Testis (tissue), 3 donors: ENCODE results near the gene LOXL3. TPM values are rescaled to one million over a fixed set of nuclear protein-coding genes. Genes with fewer than 3 reads are reported as not detected.

Experiments used
- DNase-seq: peaks from one replicate; pipeline ENCODE4 v3.0.0-alpha.2; 2019
- H3K27ac ChIP-seq, 2 donors: fragments of 200-600 bp; sonication (generic); one replicate each; pipeline ENCODE4 v1.5.1; 2019
- H3K27me3 ChIP-seq: fragments of 200-600 bp; sonication (generic); one replicate; pipeline ENCODE4 v1.5.1; 2019
- H3K36me3 ChIP-seq: fragments of 200-600 bp; sonication (generic); one replicate; pipeline ENCODE4 v1.5.1; 2017; ENCODE audit warnings: low read depth; ENCODE audit errors: missing control alignments
- H3K4me1 ChIP-seq: fragments of 200-600 bp; sonication (generic); one replicate; pipeline ENCODE4 v1.5.1; 2019
- H3K4me3 ChIP-seq, 2 donors: fragments of 200-600 bp; sonication (generic); one replicate each; pipeline ENCODE4 v1.5.1; 2017 to 2019
- H3K9me3 ChIP-seq: fragments of 200-600 bp; sonication (generic); one replicate; pipeline ENCODE4 v1.5.1; 2017
- POLR2A ChIP-seq: fragments of 450-650 bp; IDR thresholded peaks from one replicate; pipeline ENCODE4 v1.6.1; 2017; ENCODE audit warnings: antibody characterized with exemption, mild to moderate bottlenecking, moderate library complexity
- WGBS, 2 donors: methylation state at CpG; one replicate each; pipeline ENCODE4 v1.1.5; 2018; 5-methylcytosine and 5-hydroxymethylcytosine counted together
- intact Hi-C: fragments of 100-400 bp; cut with DNase I; formaldehyde crosslinking; loops from one replicate; pipeline ENCODE4 v1.15.1; 2023; ENCODE audit warnings: low total_unique reads
- polyA plus RNA-seq: library from polyadenylated mRNA; stranded (reverse); fragments of 350-450 nt; fragmentation: Illumina TruSeq; extraction: RNeasy Lipid Tissue Mini Kit (QIAGEN cat#74804); gene quantifications from one replicate; pipeline ENCODE4 v1.2.3, GENCODE V29; 2014; ENCODE audit warnings: low read depth, low replicate concordance; ENCODE audit not compliant: insufficient read depth
- total RNA-seq, 2 donors: library from RNA; depleted of rRNA; stranded (reverse); fragments of >200 nt; gene quantifications; one replicate each; pipeline ENCODE4 v1.2.3, GENCODE V29; 2016
- TF ChIP-seq, protein P1 (sequence below), 3 experiments: fragments of 450-650 bp in 2 of 3; fragments of 200-600 bp in 1 of 3; sonication (generic) in 1 of 3; IDR thresholded peaks; one replicate each; pipeline ENCODE4 v1.5.1; 2016 to 2019; ENCODE audit warnings: antibody characterized with exemption in 3 of 3, mild to moderate bottlenecking in 2 of 3, moderate library complexity in 1 of 3

LOXL3 gene
- total and polyA plus RNA-seq, 3 donors from 2014 or later: 10.5 to 15.2 (median 13.1) TPM

GRCh38 chr2:74501335-74502071 is 52.2 kb downstream of the LOXL3 start:
- no peak overlapping the region for H3K4me3 ChIP-seq
- TF ChIP-seq, protein P1, sequence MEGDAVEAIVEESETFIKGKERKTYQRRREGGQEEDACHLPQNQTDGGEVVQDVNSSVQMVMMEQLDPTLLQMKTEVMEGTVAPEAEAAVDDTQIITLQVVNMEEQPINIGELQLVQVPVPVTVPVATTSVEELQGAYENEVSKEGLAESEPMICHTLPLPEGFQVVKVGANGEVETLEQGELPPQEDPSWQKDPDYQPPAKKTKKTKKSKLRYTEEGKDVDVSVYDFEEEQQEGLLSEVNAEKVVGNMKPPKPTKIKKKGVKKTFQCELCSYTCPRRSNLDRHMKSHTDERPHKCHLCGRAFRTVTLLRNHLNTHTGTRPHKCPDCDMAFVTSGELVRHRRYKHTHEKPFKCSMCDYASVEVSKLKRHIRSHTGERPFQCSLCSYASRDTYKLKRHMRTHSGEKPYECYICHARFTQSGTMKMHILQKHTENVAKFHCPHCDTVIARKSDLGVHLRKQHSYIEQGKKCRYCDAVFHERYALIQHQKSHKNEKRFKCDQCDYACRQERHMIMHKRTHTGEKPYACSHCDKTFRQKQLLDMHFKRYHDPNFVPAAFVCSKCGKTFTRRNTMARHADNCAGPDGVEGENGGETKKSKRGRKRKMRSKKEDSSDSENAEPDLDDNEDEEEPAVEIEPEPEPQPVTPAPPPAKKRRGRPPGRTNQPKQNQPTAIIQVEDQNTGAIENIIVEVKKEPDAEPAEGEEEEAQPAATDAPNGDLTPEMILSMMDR (IDR thresholded peaks at IDR 0.05): no peak
- TF ChIP-seq POLR2A: no peak
- DNase-seq: no peak
- peaks cover 4% of the 10 kb centered on the region for H3K36me3 ChIP-seq
- intact Hi-C loops: no loop called here
- no peak overlapping the region for H3K27ac ChIP-seq
- H3K27me3 ChIP-seq: no peaks in the 10 kb centered on the region
- peaks cover 18% of the 10 kb centered on the region for H3K4me1 ChIP-seq
- H3K9me3 ChIP-seq: no peaks in the 10 kb centered on the region
- 51 to 62% methylated on average over 18 of the region's 18 CpGs for WGBS, 2 donors

- Histone ChIP-seq H3K36me3 (peaks cover 4% of the 10 kb centered on the region), H3K27ac (no peak overlapping the region), H3K4me1 (peaks cover 18% of the 10 kb centered on the region), H3K27me3 (no peaks in the 10 kb centered on the region), H3K9me3 (no peaks in the 10 kb centered on the region), H3K4me3 (no peak overlapping the region)
- DNase-seq: no peak
- intact Hi-C loops: no loop called here
- TF ChIP-seq POLR2A: no peak
- TF ChIP-seq, protein P1 (IDR thresholded peaks at IDR 0.05): no peak
These were observed 53.2 kb downstream of the LOXL3 start for GRCh38 chr2:74500578-74500946.

DNA sequence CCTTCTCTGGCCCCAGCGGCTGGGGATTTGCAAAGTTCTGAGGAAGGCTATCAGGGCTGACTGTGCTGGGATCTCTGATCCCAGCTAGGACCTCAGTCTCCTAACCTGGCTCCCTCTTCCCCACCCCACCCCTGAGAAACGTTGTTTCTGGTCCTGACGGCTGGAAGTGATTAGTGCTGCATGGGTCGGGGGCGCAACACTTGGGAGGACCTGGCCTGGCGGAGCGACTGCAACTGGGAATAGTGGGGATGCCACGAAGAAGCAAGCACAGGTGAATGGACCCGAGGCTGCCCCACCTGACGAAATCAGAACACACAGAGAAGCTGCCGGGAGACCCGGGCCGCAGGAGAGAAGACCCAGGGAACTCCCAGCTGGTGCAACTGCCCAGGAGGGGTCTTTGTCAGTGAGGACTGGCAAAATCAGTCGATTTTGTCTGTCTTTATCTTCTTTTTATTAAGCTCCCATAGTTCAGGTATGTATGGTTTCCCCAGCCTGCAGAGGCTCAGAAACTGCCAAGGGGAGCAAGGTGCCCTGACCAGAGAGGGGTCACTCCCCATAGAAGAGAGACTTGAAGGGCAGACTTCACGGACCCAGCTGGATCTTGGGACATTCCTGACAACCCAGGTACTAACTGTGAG is 53.7 kb downstream of the LOXL3 start:
- no peak for TF ChIP-seq POLR2A
- TF ChIP-seq, protein P1 (IDR thresholded peaks at IDR 0.05): no peak
- H3K4me1 ChIP-seq: peaks cover 18% of the 10 kb centered on the region
- no peak overlapping the region for H3K27ac ChIP-seq
- intact Hi-C loops: no loop called here
- 37 to 38% methylated on average over 11 to 15 of the region's 15 CpGs for WGBS, 2 donors
- DNase-seq: no peak
- no peak overlapping the region for H3K4me3 ChIP-seq
- no peaks in the 10 kb centered on the region for H3K27me3 ChIP-seq
- no peaks in the 10 kb centered on the region for H3K9me3 ChIP-seq
- peaks cover 4% of the 10 kb centered on the region for H3K36me3 ChIP-seq

DNA sequence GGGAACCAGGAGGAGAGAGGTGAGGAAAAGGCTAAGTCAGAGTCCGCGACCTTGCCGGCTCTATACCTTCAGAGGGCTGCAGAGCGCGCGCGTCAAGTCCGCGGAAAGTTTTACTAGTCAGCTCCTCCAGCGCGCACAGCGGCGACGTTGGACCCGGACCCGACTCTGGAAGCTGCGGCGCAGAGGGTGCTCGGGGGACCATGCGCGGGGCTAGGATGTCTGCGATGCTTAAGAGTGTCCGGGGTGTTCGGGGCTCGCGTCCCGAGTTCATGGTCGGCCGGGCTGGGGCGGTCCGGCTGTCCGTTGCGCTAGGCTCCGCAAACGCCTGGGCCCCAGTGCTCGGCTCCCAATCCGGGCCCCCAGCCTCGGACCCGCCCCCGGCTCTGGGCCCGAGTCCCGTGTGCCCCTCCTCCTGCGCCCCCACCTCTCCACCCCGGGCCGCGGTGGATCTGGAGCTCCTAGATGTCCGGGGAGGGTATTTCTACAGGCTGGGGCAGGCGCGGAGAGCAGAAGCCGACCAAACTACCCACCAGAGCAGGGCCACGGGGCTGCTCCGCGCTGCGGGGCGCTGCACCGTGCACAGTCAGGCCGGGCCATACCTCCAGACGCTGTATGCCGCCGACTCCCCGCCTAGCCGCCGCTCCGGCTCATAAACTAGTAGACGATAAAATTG is 54.3 kb downstream of the LOXL3 start, which contains the start of gene LBX2:
LBX2 (minus strand) TSS at position 337 of the 673 bp plus-strand sequence; CDS start at position 271, 66 bp downstream.
- peak; percentile 39 for DNase-seq
- Histone ChIP-seq H3K4me1 (peaks cover 18% of the 10 kb centered on the region), H3K27ac (no peak within 1 kb of the TSS), H3K36me3 (no peaks in the 10 kb centered on the region), H3K27me3 (no peaks in the 10 kb centered on the region), H3K9me3 (no peaks in the 10 kb centered on the region), H3K4me3 (peak within 1 kb of the TSS; percentile 18 to 32)
- 0 to 4% methylated on average over 36 to 55 of the region's 65 CpGs for WGBS, 2 donors
- intact Hi-C loops: no loop called here
- no peak for TF ChIP-seq POLR2A
- TF ChIP-seq, protein P1 (IDR thresholded peaks at IDR 0.05): no peak
